PFSK-1 (cell line): ENCODE results near the gene ANKMY1.

ENCODE experiments used
- POLR2AphosphoS5 ChIP-seq: IDR thresholded peaks from 2 replicates; pipeline ENCODE4 v1.6.1; 2012; ENCODE audit warnings: low read depth, mild to moderate bottlenecking, control low read depth, low read length, moderate library complexity
- REST ChIP-seq, 2 experiments: IDR thresholded peaks; 2 replicates each; pipeline versions ENCODE4 v1.6.1 to v1.8.0; 2011 to 2012; ENCODE audit warnings: low read depth in 2 of 2, low read length in 2 of 2, control low read depth in 1 of 2, inconsistent platforms in 1 of 2, mild to moderate bottlenecking in 1 of 2, moderate library complexity in 1 of 2; ENCODE audit not compliant: insufficient read depth in 1 of 2
- TAF1 ChIP-seq: IDR thresholded peaks from 2 replicates; pipeline ENCODE4 v1.6.1; 2012; ENCODE audit warnings: low read length, control low read depth, borderline replicate concordance; ENCODE audit not compliant: insufficient read depth

- TF ChIP-seq POLR2AphosphoS5: no peak
- TF ChIP-seq REST (IDR thresholded peaks at IDR 0.05; ENCODE audit: insufficient read depth in 1 of 2, low read depth in 2 of 2, low read length in 2 of 2): no peak
- no peak for TF ChIP-seq TAF1
Observed at GRCh38 chr2:240604939-240605716, 47.3 kb upstream of the ANKMY1 start.
